Bronchial epithelial cell (primary cell): ENCODE results near the gene UCKL1. TPM values are rescaled to one million over a fixed set of nuclear protein-coding genes. Genes with fewer than 3 reads are reported as not detected.

Experiments used
- DNase-seq: peaks from one replicate; pipeline ENCODE4 v3.0.0-alpha.2; 2010; ENCODE audit warnings: low read depth
- FAIRE-seq: peaks from 2 replicates; lab custom pipeline; 2011; peaks lifted over from hg19 to GRCh38; lab: Jason Lieb, UNC
- H3K27me3 ChIP-seq: 2 replicates; pipeline ENCODE4 v1.5.1; 2011; ENCODE audit warnings: low read length; ENCODE audit not compliant: control insufficient read depth, insufficient read depth
- H3K36me3 ChIP-seq: 2 replicates; pipeline ENCODE4 v1.5.1; 2011; ENCODE audit warnings: low read length; ENCODE audit not compliant: control insufficient read depth, insufficient read depth
- H3K4me3 ChIP-seq: 2 replicates; pipeline ENCODE4 v1.5.1; 2011; ENCODE audit warnings: mild to moderate bottlenecking, low read depth, low read length, control low read depth
- CTCF ChIP-seq: IDR thresholded peaks from 2 replicates; pipeline ENCODE4 v1.5.1; 2011; ENCODE audit warnings: mild to moderate bottlenecking, moderate library complexity, low read length, control low read depth, inconsistent platforms; ENCODE audit not compliant: insufficient read depth, severe bottlenecking
- total RNA-seq: library from RNA; depleted of rRNA; stranded (reverse); fragments of >200 nt; gene quantifications from 2 replicates; pipeline ENCODE4 v1.2.1, GENCODE V29; 2014

Gene UCKL1
- total RNA-seq, 1 donor from 2014 or later = 19.0 TPM

- H3K27me3 ChIP-seq = no peaks in the 10 kb centered on the region
- H3K4me3 ChIP-seq = no peak overlapping the region
- TF ChIP-seq CTCF = no peak
- no peak for FAIRE-seq
- H3K36me3 ChIP-seq = peaks cover 7% of the 10 kb centered on the region
- no peak for DNase-seq
Observed at GRCh38 chr20:63915471-63915870, 40.7 kb downstream of the UCKL1 start.

GRCh38 chr20:63913768-63914167, 42.4 kb downstream of the UCKL1 start:
- Histone ChIP-seq H3K36me3 (peaks cover 5% of the 10 kb centered on the region), H3K27me3 (no peaks in the 10 kb centered on the region), H3K4me3 (no peak overlapping the region)
- no peak for TF ChIP-seq CTCF
- DNase-seq = no peak
- FAIRE-seq = no peak

- DNase-seq (peak; percentile 93), FAIRE-seq (no peak)
- no peak overlapping the region for H3K4me3 ChIP-seq
- no peaks in the 10 kb centered on the region for H3K27me3 ChIP-seq
- TF ChIP-seq CTCF = no peak
- peaks cover 3% of the 10 kb centered on the region for H3K36me3 ChIP-seq
Observed at GRCh38 chr20:63911176-63911575, 45.0 kb downstream of the UCKL1 start.

- DNase-seq (no peak), FAIRE-seq (no peak)
- Histone ChIP-seq H3K36me3 (peaks cover 1% of the 10 kb centered on the region), H3K27me3 (no peaks in the 10 kb centered on the region), H3K4me3 (no peak overlapping the region)
- TF ChIP-seq CTCF = no peak
Observed at GRCh38 chr20:63908008-63908682, 48.1 kb downstream of the UCKL1 start.

GRCh38 chr20:63903796-63904561, 52.2 kb downstream of the UCKL1 start:
- H3K4me3 ChIP-seq = no peak overlapping the region
- DNase-seq = no peak
- H3K27me3 ChIP-seq = no peaks in the 10 kb centered on the region
- H3K36me3 ChIP-seq = peaks cover 6% of the 10 kb centered on the region
- TF ChIP-seq CTCF = no peak
- FAIRE-seq = no peak
